Activated CD4-positive, alpha-beta T cell treated with anti-CD3 and anti-CD28 coated beads, Interleukin-2, Interleukin-6, amounts not matched to agents 100 ng/mL and 50 ng/mL, durations not matched to agents 16 hours and 8 hours (primary cell): Measurements from ENCODE around the gene PRDM12.
A peak's percentile ranks its signal among the peaks of the same experiment; 100 is the strongest.

Experiments used
- DNase-seq: peaks from one replicate; pipeline ENCODE4 v3.0.0-alpha.2; 2020

PRDM12 gene

GRCh38 chr9:130693101-130693425 is 28.7 kb downstream of the PRDM12 start:
- DNase-seq: no peak

DNA sequence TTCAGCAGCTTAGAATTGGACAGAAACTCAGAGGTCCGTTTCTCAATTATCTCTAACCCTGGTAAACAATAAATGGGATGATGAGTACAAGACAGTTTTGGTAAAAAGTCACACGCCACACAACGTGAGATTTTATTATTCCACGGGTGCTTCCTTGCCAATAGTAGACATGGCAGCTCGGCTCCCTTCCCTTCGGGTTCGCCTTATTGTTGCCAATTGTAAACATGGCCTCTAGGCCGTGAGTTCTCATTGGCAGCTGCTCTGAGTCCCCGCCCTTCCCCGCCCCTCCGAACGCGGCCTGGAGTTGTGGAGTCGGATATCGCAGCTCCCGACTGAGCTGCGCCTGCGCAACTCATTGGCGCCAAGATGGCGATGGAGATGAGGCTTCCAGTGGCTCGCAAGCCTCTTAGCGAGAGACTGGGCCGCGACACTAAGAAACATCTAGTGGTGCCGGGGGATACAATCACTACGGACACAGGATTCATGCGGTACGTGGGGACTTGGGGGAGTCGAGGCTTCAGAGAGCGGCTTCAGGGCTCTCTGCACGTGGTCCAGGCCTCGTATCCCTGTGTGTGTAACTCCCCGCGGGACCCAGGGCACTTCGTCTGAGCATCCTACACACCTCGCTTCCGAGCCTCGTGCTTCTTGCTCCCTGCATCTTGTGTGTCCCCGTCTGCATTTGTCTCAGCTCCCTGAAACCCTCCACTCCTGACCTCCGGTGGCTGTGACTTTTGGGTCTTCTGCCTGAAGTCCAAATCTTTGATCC is 29.2 kb downstream of the PRDM12 start, which contains the start of gene EXOSC2:
Gene EXOSC2, plus strand, starts transcription at position 355 of the 766 bp plus-strand sequence. Its CDS starts 12 bp downstream, at position 367.
- peak; percentile 99 for DNase-seq

DNA sequence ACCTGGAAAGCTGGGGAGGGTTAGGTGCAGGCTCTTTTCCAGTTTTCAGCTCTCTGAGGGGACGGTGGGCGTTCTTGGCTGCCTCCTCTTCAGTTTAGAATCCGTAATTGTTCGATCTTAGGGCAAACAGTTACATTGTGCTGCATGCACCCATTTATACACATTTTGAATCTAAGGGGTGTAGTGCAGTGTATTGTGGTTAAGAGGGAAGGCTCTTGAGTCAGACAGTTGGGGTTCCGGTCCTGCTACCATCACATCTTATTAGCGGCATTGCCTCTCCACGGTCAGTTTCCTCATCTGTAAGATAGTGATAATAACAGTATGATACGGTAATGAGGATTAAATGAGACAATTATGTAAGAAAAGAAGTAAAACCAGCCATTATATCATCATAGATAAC is 29.8 kb downstream of the PRDM12 start:
- DNase-seq: peak; percentile 49

GRCh38 chr9:130696139-130696650 is 31.8 kb downstream of the PRDM12 start:
- DNase-seq: no peak

- no peak for DNase-seq
Observed at GRCh38 chr9:130696996-130697395, 32.6 kb downstream of the PRDM12 start.

GRCh38 chr9:130698514-130698913 is 34.1 kb downstream of the PRDM12 start:
- DNase-seq: no peak

- DNase-seq: no peak
Observed at GRCh38 chr9:130699047-130699446, 34.7 kb downstream of the PRDM12 start.

DNA sequence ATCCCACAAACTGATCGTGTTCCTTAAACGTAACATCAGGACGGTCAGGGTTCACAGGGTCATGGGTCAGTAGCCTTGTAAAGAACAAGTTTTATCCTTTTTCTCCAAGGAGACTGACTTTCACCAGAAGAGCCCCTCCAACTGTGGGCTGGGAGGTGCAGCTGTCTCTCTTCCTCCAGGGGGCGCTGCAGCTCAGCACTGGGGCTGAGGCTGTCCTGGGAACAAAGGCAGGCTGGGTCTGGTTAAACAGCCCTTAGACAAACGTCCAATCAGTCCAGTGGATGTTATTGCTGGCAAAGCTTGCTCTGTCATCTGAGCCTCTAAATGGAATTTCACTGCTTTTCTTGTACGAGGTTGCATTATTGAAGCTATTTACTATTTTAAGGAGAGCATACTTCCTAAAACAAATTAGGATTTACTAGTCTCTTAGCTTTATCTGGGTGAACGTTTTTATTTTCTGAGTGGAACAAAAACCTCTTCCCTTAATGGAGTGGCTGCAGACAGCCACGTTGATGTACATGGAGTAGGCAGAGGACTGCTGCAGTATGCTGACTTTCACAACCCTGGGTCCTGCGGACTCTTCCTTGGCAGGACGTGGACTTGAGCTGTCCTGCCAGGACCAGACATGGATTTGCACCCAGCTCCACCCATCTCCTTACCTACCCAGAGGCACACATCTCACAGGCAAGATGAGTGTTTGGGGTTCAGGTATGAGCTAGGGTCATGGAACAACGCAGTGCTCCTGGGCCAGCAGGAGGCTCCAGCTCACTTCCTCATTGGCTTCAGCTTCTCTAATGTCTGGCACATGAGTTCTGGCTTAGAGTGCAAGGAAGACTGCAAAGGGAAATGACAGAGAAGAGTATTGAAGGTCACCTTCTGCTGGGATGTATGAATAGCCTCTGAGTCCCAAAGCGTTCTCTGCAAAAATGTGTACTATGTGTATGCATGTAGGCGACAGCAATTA is 36.9 kb downstream of the PRDM12 start:
- DNase-seq: peak; percentile 78

GRCh38 chr9:130703501-130703900 is 39.1 kb downstream of the PRDM12 start:
- DNase-seq: no peak

DNA sequence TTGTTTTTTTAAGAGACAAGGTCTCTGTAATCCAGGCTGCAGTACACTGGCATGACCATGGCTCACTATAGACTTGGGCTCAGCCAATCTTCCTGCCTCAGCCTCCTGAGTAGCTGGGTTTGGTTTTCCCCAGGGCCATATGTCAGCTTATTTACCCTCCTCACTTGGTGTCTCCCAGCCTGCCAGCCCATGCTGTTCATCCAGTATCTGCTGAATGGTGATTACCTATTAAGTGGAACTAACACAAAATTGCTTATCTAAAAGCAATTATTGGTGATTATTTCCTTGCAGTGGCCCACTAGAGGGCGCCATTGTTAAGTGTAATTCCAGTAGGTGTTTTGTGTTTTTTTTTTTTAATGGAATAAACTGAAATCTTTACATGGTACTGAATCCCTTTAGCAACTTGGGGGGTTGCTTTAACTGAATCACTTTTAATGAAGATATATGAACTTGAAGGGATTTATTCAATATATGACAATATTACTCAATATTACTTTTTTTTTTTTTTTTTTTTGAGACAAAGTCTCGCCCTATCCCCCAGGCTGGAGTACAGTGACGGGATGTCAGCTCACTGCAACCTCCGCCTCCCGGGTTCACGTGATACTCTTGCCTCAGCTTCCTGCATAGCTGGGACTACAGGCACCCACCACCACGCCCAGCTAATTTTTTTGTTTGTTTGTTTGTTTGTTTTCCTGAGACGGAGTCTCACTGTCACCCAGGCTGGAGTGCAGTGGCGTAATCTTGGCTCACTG is 43.0 kb downstream of the PRDM12 start:
- peak; percentile 73 for DNase-seq

GRCh38 chr9:130710822-130711352 is 46.5 kb downstream of the PRDM12 start:
- DNase-seq: no peak

DNA sequence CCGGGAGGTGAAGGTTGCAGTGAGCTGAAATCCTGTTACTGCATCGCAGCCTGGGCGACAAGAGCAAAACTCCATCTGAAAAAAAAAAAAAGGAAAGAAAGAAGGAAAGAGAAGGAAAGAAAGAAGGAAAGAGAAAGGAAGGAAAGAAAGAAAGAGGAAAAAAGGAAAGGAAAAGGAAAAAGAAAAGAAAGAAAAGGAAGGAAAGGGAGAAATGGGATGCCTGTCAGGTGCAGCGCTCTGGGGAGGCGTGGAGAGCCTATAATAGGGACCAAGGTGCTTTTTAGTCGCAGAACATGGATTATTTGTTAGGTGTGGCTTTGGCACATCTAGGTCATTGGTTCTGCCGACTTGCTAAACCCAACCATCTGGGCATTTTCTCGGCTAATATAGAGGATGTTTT is 47.1 kb downstream of the PRDM12 start:
- DNase-seq: no peak

- DNase-seq: peak; percentile 98
Observed at GRCh38 chr9:130712564-130713285, 48.3 kb downstream of the PRDM12 start.

GRCh38 chr9:130713286-130713960 is 49.0 kb downstream of the PRDM12 start:
- peak; percentile 13 for DNase-seq

DNA sequence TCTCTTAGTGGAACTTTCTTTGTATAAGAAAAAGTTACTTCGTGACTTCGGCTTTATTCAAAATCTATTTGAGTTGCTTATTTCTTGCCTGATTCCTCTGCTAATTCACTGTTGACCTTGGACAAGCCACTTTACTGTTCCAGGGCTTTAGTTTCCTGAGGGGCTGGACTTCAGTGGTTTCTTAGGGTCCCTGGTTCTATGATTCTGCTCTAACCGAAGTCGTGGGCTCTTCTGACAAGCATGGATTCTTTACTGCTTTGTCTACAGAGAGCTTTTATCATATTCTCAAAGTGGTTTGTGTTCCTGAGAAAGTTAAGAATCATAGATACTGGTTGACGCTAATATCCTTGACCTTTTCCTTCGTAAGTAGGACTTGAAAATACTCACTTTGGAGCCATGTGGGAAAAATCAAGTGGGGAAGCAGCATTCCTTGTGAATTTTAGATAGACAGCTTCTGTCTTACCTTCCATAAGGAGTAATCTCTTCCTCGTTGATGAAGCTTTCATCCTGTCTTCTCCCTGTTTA is 50.3 kb downstream of the PRDM12 start:
- DNase-seq: no peak

DNA sequence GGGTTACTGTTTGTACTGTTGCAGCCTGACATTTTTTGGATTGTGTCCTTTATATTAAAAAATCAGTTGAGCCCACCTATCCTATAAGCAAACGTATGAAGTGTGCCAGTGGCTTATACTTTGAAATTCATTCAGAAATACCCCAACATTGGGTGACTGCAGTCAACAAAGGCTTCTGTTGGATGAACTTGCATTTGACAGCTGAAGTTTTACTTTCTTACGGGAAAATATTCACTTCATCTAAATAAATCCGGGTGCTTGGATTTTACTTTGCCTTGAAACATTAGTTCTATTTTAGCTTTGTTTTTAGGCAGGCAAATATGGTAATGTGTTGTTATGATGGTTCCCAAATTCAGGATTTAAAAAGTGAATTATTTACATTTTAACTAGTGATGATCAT is 50.9 kb downstream of the PRDM12 start:
- DNase-seq: no peak

GRCh38 chr9:130718562-130718961 is 54.2 kb downstream of the PRDM12 start:
- no peak for DNase-seq

- no peak for DNase-seq
Observed at GRCh38 chr9:130720762-130721161, 56.4 kb downstream of the PRDM12 start.

DNA sequence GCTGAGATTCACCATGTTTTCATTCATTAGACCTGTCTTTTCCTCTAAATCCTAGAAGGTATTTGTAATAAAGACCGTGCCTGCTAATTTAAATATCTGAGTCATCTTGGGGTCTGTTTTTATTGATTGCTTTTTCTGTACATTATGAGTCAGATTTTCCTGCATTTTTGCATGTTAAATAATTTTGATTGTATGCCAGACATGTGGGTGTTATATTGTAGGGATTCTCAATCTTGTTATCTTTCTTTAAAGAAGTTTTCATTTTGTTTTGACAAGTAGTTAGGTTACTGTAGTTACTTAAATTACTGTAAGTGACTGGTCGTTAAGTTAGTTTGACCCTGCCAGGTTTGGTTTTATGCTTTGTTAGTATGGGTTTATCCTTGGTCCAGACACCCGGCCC is 64.3 kb downstream of the PRDM12 start:
- no peak for DNase-seq

DNA sequence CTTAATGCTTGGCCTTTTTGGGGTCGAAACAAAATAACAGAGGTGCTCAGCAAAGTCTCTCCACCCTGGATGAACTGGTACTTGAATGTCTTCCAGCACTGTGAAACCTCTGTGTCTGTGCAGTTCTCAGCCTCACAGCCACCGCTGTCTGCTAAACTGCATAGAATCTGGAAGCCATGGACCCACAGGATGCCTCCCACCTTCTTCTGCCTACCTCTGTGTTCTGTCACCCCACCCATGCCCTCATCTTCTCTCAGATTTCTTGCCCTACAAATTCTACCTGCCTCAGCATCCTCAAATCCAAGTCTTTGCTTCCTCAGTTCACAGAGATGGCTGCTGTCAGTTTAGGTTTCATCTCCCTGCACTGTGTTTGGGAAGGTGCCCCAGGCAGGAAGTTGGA is 64.8 kb downstream of the PRDM12 start:
- no peak for DNase-seq

DNA sequence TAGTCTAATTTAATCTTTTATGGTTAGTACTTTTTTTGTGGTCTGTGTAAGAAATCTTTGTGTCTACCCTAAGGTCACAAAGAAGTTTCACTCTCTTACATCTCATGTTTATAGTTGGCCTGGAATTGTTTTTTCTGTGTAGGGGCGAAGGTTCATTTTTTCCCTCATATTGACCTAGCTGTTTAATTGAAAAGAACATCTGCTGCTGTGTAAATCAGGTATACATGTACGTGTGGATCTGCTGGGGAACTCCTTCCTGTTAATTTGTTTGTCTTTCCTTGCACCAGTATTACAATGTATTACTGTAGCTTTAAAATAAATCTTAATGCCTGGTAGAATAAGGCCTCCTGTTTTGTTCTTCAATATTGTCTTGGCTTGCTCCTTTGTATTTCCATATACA is 67.0 kb downstream of the PRDM12 start:
- DNase-seq: no peak
